Measurements from ENCODE around the gene PDE4C. TPM values are rescaled to one million over a fixed set of nuclear protein-coding genes. Genes with fewer than 3 reads are reported as not detected.
A peak's percentile ranks its signal among the peaks of the same experiment; 100 is the strongest.

Gene PDE4C
- total and polyA plus RNA-seq, 9 of the 15 experiments (the other 6 are each of a cell fraction or from before 2014, with no cell fraction given) = 0.04 to 0.91 (median 0.20) TPM; not detected in 1

- TF ChIP-seq MED1 (CRISPR knock-in tag; IDR thresholded peaks at IDR 0.05; ENCODE audit: borderline replicate concordance) (no peak), SRSF9 (IDR thresholded peaks at IDR 0.05; ENCODE audit: borderline replicate concordance, low read depth, low read length) (no peak), ATF1 (CRISPR knock-in tag; IDR thresholded peaks at IDR 0.05) (peak; percentile 47), ATF1 (tag; IDR thresholded peaks at IDR 0.05) (peak; percentile 54; the same call in 1 of the 2 replicates), ILF3 (IDR thresholded peaks at IDR 0.05; ENCODE audit: borderline replicate concordance) (no peak), ZNF79 (CRISPR knock-in tag; IDR thresholded peaks at IDR 0.05; ENCODE audit: low read depth) (no peak), L3MBTL2 (IDR thresholded peaks at IDR 0.05) (no peak), ZNF830 (CRISPR knock-in tag; IDR thresholded peaks at IDR 0.05) (no peak), WHSC1 (IDR thresholded peaks at IDR 0.05; ENCODE audit: low read length) (no peak), ATF4 (CRISPR knock-in tag; IDR thresholded peaks at IDR 0.05) (no peak), ZNF316 (IDR thresholded peaks at IDR 0.05) (no peak), U2AF1 (optimal IDR thresholded peaks at IDR 0.05; ENCODE audit: low read depth, low read length) (no peak), MYC (IDR thresholded peaks at IDR 0.05; ENCODE audit: low read depth, low read length) (0 out of 2 replicates have a peak, but pooled peaks have one; percentile 18), MYC (CRISPR knock-in tag; IDR thresholded peaks at IDR 0.05; ENCODE audit: borderline replicate concordance, low read depth) (no peak), ZNF551 (CRISPR knock-in tag; IDR thresholded peaks at IDR 0.05) (no peak), ZNF785 (CRISPR knock-in tag; IDR thresholded peaks at IDR 0.05) (no peak), GTF2A2 (tag; IDR thresholded peaks at IDR 0.05) (no peak), SOX6 (IDR thresholded peaks at IDR 0.05) (no peak), FOSL1 (tag; conservative IDR thresholded peaks at IDR 0.05) (no peak), HDAC6 (IDR thresholded peaks at IDR 0.05; ENCODE audit: low read depth, low read length) (no peak), PCBP2 (IDR thresholded peaks at IDR 0.05; ENCODE audit: low read depth, low read length, poor library complexity, severe bottlenecking) (no peak), KDM2B (CRISPR knock-in tag; IDR thresholded peaks at IDR 0.05) (no peak), KLF13 (tag; IDR thresholded peaks at IDR 0.05; ENCODE audit: borderline replicate concordance, low read depth) (no peak), SMAD4 (CRISPR knock-in tag; conservative IDR thresholded peaks at IDR 0.05) (peak; percentile 82), TAF15 (IDR thresholded peaks at IDR 0.05; ENCODE audit: low read depth, low read length) (no peak), E2F5 (CRISPR knock-in tag; IDR thresholded peaks at IDR 0.05) (peak; percentile 46; the same call in 1 of the 2 replicates), SMARCC2 (IDR thresholded peaks at IDR 0.05; ENCODE audit: low read depth) (no peak), ZBTB5 (IDR thresholded peaks at IDR 0.05) (no peak), ZFPM2 (CRISPR knock-in tag; IDR thresholded peaks at IDR 0.05) (no peak)
Measured at GRCh38 chr19:18233224-18233825, 7.1 kb upstream of the PDE4C start (continued).
